Measurements from ENCODE around the gene PTPRN.

The PTPRN gene

GRCh38 chr2:219285894-219286425 lies 23.2 kb downstream of the PTPRN start:
- Histone ChIP-seq H3K4me1 (ENCODE audit: insufficient read depth, low read length, severe bottlenecking) (peaks cover 8% of the 10 kb centered on the region), H3K79me2 (ENCODE audit: insufficient read depth, low read length) (no peaks in the 10 kb centered on the region), H3K27ac (ENCODE audit: low read depth, low read length, poor library complexity, severe bottlenecking) (no peak overlapping the region), H4K20me1 (ENCODE audit: insufficient read depth, low read length) (no peaks in the 10 kb centered on the region), H3F3A (ENCODE audit: insufficient read depth, low read length) (no peaks in the 10 kb centered on the region), H3K4me2 (ENCODE audit: low read length) (no peak overlapping the region), H2AFZ (ENCODE audit: low read length) (no peak overlapping the region), H3K4me3 (ENCODE audit: low read depth, low read length, poor library complexity, severe bottlenecking) (no peak overlapping the region), H3K9ac (ENCODE audit: low read length) (no peak overlapping the region), H3K27me3 (ENCODE audit: insufficient read depth, low read length) (no peaks in the 10 kb centered on the region), H3K9me3 (ENCODE audit: low read length) (no peaks in the 10 kb centered on the region), H3K9me2 (ENCODE audit: low read depth, low read length) (no peaks in the 10 kb centered on the region), H3K36me3 (ENCODE audit: insufficient read depth, low read length) (peaks cover 54% of the 10 kb centered on the region)
- no peak for TF ChIP-seq EZH2 (IDR thresholded peaks at IDR 0.05; ENCODE audit: borderline replicate concordance, low read length)
- TF ChIP-seq, protein P1, sequence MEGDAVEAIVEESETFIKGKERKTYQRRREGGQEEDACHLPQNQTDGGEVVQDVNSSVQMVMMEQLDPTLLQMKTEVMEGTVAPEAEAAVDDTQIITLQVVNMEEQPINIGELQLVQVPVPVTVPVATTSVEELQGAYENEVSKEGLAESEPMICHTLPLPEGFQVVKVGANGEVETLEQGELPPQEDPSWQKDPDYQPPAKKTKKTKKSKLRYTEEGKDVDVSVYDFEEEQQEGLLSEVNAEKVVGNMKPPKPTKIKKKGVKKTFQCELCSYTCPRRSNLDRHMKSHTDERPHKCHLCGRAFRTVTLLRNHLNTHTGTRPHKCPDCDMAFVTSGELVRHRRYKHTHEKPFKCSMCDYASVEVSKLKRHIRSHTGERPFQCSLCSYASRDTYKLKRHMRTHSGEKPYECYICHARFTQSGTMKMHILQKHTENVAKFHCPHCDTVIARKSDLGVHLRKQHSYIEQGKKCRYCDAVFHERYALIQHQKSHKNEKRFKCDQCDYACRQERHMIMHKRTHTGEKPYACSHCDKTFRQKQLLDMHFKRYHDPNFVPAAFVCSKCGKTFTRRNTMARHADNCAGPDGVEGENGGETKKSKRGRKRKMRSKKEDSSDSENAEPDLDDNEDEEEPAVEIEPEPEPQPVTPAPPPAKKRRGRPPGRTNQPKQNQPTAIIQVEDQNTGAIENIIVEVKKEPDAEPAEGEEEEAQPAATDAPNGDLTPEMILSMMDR (IDR thresholded peaks at IDR 0.05; ENCODE audit: low read length), result no peak

GRCh38 chr2:219285373-219285735 lies 23.8 kb downstream of the PTPRN start:
- no peak overlapping the region for H3K27ac ChIP-seq (ENCODE audit: low read depth, low read length, poor library complexity, severe bottlenecking)
- peaks cover 14% of the 10 kb centered on the region for H3K4me1 ChIP-seq (ENCODE audit: insufficient read depth, low read length, severe bottlenecking)
- no peak overlapping the region for H2AFZ ChIP-seq (ENCODE audit: low read length)
- H3K36me3 ChIP-seq (ENCODE audit: insufficient read depth, low read length), result peaks cover 54% of the 10 kb centered on the region
- H3K9me3 ChIP-seq (ENCODE audit: low read length), result no peaks in the 10 kb centered on the region
- H3K79me2 ChIP-seq (ENCODE audit: insufficient read depth, low read length), result no peaks in the 10 kb centered on the region
- no peaks in the 10 kb centered on the region for H3K27me3 ChIP-seq (ENCODE audit: insufficient read depth, low read length)
- no peak overlapping the region for H3K4me3 ChIP-seq (ENCODE audit: low read depth, low read length, poor library complexity, severe bottlenecking)
- no peak overlapping the region for H3K9ac ChIP-seq (ENCODE audit: low read length)
- no peaks in the 10 kb centered on the region for H4K20me1 ChIP-seq (ENCODE audit: insufficient read depth, low read length)
- H3F3A ChIP-seq (ENCODE audit: insufficient read depth, low read length), result no peaks in the 10 kb centered on the region
- no peaks in the 10 kb centered on the region for H3K9me2 ChIP-seq (ENCODE audit: low read depth, low read length)
- H3K4me2 ChIP-seq (ENCODE audit: low read length), result no peak overlapping the region
- TF ChIP-seq EZH2 (IDR thresholded peaks at IDR 0.05; ENCODE audit: borderline replicate concordance, low read length), result no peak
- TF ChIP-seq, protein P1 (IDR thresholded peaks at IDR 0.05; ENCODE audit: low read length), result no peak

DNA sequence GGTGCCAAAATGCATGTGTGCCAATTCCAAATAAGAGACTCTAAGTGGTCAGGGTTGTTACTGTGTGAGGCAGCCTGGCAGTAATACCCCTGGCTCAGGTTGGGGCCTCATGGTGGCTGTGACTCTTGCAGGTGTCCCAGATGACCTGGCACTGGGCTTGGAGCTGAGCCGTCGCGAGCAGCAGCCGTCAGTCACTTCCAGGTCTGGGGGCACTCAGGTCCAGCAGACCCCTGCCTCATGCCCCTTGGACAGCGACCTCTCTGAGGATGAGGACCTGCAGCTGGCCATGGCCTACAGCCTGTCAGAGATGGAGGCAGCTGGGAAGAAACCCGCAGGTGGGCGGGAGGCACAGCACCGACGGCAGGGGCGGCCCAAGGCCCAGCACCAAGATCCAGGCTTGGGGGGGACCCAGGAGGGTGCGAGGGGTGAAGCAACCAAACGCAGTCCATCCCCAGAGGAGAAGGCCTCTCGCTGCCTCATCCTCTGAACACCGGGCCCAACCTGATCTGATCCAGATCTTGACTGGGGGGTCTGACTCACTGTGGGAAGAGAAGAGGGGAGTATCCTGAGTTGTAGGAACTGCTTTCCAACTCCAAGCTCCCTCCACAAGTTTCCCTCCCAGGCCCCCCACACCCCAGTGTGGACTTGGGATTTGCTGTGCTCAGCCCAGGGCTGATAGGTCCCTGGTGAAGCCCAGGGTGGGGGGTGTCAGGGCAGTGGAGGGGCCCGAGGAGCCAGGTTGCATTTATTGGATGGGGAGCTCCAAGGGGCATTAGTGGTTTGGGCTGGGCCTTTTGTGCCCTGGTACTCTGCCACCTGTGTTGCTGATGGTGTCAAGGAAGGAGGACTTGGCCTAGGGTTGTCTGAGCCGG lies 24.5 kb downstream of the PTPRN start:
- Histone ChIP-seq H3K27ac (ENCODE audit: low read depth, low read length, poor library complexity, severe bottlenecking) (no peak overlapping the region), H3K79me2 (ENCODE audit: insufficient read depth, low read length) (no peaks in the 10 kb centered on the region), H3K4me2 (ENCODE audit: low read length) (no peak overlapping the region), H3K36me3 (ENCODE audit: insufficient read depth, low read length) (peaks cover 54% of the 10 kb centered on the region), H3K9me3 (ENCODE audit: low read length) (no peaks in the 10 kb centered on the region), H3K4me3 (ENCODE audit: low read depth, low read length, poor library complexity, severe bottlenecking) (no peak overlapping the region), H3F3A (ENCODE audit: insufficient read depth, low read length) (no peaks in the 10 kb centered on the region), H3K9me2 (ENCODE audit: low read depth, low read length) (no peaks in the 10 kb centered on the region), H2AFZ (ENCODE audit: low read length) (no peak overlapping the region), H3K4me1 (ENCODE audit: insufficient read depth, low read length, severe bottlenecking) (peaks cover 19% of the 10 kb centered on the region), H3K27me3 (ENCODE audit: insufficient read depth, low read length) (no peaks in the 10 kb centered on the region), H4K20me1 (ENCODE audit: insufficient read depth, low read length) (no peaks in the 10 kb centered on the region), H3K9ac (ENCODE audit: low read length) (no peak overlapping the region)
- no peak for TF ChIP-seq EZH2 (IDR thresholded peaks at IDR 0.05; ENCODE audit: borderline replicate concordance, low read length)
- TF ChIP-seq, protein P1 (IDR thresholded peaks at IDR 0.05; ENCODE audit: low read length), result no peak
